ENCODE data around the gene IQGAP3.

The IQGAP3 gene

DNA sequence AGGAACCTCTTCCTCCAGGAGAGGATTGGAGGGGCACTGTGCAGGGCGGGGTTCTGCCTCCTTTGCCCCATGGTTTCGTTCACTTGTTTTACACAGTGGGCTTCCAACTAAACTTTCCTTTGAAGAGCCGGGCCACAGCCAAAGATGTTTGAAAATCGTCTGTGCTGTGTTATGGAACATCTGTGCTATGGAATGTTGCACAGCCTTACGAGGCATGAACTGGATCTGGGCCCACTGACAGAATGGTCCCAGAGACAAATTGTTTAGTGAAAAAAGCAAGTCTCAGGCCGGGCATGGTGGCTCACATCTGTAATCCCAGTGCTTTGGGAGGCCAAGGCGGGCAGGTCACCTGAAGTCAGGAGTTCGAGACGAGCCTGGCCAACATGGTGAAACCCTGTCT lies 59.2 kb downstream of the IQGAP3 start:
- Histone ChIP-seq H3K4me2 (ENCODE audit: low read depth, low read length) (no peak overlapping the region), H2AFZ (ENCODE audit: low read length) (no peak overlapping the region), H3K79me2 (ENCODE audit: low read length) (no peaks in the 10 kb centered on the region), H3K27ac (ENCODE audit: low read length) (no peak overlapping the region), H3K36me3 (replicated peaks; ENCODE audit: insufficient read depth, low read length) (no peaks in the 10 kb centered on the region), H3K4me3 (ENCODE audit: low read length) (no peak overlapping the region), H3K9ac (ENCODE audit: low read length) (no peak overlapping the region), H3K9me2 (replicated peaks; ENCODE audit: insufficient read depth, low read length) (no peaks in the 10 kb centered on the region), H3K27me3 (replicated peaks; ENCODE audit: insufficient read depth, low read length) (no peaks in the 10 kb centered on the region), H3K9me3 (replicated peaks; ENCODE audit: insufficient read depth, low read length) (no peaks in the 10 kb centered on the region), H4K20me1 (ENCODE audit: insufficient read depth, low read length) (no peaks in the 10 kb centered on the region), H3K4me1 (ENCODE audit: low read length) (peaks cover 8% of the 10 kb centered on the region), H3F3A (ENCODE audit: insufficient read depth, low read length) (no peaks in the 10 kb centered on the region)
- no peak for DNase-seq
- TF ChIP-seq, protein P1, sequence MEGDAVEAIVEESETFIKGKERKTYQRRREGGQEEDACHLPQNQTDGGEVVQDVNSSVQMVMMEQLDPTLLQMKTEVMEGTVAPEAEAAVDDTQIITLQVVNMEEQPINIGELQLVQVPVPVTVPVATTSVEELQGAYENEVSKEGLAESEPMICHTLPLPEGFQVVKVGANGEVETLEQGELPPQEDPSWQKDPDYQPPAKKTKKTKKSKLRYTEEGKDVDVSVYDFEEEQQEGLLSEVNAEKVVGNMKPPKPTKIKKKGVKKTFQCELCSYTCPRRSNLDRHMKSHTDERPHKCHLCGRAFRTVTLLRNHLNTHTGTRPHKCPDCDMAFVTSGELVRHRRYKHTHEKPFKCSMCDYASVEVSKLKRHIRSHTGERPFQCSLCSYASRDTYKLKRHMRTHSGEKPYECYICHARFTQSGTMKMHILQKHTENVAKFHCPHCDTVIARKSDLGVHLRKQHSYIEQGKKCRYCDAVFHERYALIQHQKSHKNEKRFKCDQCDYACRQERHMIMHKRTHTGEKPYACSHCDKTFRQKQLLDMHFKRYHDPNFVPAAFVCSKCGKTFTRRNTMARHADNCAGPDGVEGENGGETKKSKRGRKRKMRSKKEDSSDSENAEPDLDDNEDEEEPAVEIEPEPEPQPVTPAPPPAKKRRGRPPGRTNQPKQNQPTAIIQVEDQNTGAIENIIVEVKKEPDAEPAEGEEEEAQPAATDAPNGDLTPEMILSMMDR (IDR thresholded peaks at IDR 0.05; ENCODE audit: low read length): no peak
- no peak for TF ChIP-seq EZH2 (optimal IDR thresholded peaks at IDR 0.05; ENCODE audit: low read depth, low read length)
- no peak for TF ChIP-seq EZH2phosphoT487 (IDR thresholded peaks at IDR 0.05; ENCODE audit: low read length)

DNA sequence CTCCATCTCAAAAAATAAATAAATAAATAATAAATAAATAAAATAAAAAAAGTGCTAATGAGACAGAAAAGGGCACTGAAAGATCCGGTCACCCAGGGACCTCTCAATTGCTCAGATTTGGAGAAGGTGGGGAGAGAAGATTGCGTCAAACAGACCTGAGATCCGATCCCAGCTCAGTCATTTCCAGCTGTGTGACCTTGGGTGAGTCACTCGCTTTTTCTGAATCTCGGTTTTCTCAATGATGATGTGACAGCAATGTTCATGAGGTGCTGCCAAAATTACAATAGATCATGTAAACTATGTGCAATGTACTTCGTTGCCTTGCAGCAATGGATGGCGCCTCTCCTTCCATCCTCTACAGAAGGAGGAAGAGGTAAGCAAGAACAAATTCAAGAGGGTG lies 60.7 kb downstream of the IQGAP3 start:
- Histone ChIP-seq H4K20me1 (ENCODE audit: insufficient read depth, low read length) (no peaks in the 10 kb centered on the region), H2AFZ (ENCODE audit: low read length) (no peak overlapping the region), H3K79me2 (ENCODE audit: low read length) (no peaks in the 10 kb centered on the region), H3K9me3 (replicated peaks; ENCODE audit: insufficient read depth, low read length) (no peaks in the 10 kb centered on the region), H3K27ac (ENCODE audit: low read length) (no peak overlapping the region), H3F3A (ENCODE audit: insufficient read depth, low read length) (no peaks in the 10 kb centered on the region), H3K4me1 (ENCODE audit: low read length) (peaks cover 11% of the 10 kb centered on the region), H3K27me3 (replicated peaks; ENCODE audit: insufficient read depth, low read length) (no peaks in the 10 kb centered on the region), H3K9ac (ENCODE audit: low read length) (no peak overlapping the region), H3K4me3 (ENCODE audit: low read length) (no peak overlapping the region), H3K36me3 (replicated peaks; ENCODE audit: insufficient read depth, low read length) (no peaks in the 10 kb centered on the region), H3K9me2 (replicated peaks; ENCODE audit: insufficient read depth, low read length) (no peaks in the 10 kb centered on the region), H3K4me2 (ENCODE audit: low read depth, low read length) (no peak overlapping the region)
- DNase-seq: peak; percentile 4
- TF ChIP-seq EZH2 (optimal IDR thresholded peaks at IDR 0.05; ENCODE audit: low read depth, low read length): no peak
- TF ChIP-seq, protein P1 (IDR thresholded peaks at IDR 0.05; ENCODE audit: low read length): no peak
- TF ChIP-seq EZH2phosphoT487 (IDR thresholded peaks at IDR 0.05; ENCODE audit: low read length): no peak

DNA sequence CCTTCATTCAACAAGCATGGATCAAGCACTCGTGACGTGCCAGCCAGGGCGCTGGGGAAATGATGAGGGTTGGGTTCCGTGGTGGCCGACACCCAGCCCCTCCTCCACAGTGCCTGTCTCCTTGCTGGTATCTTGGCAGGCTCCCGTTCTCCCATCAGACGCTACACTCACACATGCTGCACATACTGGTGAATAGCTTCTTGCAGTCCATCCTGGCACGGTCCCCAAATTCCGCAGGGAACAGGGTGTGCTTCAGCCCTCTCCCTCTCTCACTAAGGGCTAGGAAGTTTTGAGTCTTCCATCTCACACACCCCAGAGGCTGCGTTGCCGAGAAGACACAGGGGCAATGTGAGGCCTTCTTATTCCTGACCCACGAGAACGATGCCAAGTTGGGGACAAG lies 61.7 kb downstream of the IQGAP3 start:
- Histone ChIP-seq H3K27me3 (replicated peaks; ENCODE audit: insufficient read depth, low read length) (no peaks in the 10 kb centered on the region), H4K20me1 (ENCODE audit: insufficient read depth, low read length) (no peaks in the 10 kb centered on the region), H3K79me2 (ENCODE audit: low read length) (no peaks in the 10 kb centered on the region), H3K4me1 (ENCODE audit: low read length) (peaks cover 16% of the 10 kb centered on the region), H3F3A (ENCODE audit: insufficient read depth, low read length) (0 out of 2 replicates have a peak, but pooled peaks cover 6% of the 10 kb centered on the region), H2AFZ (ENCODE audit: low read length) (no peak overlapping the region), H3K9ac (ENCODE audit: low read length) (no peak overlapping the region), H3K27ac (ENCODE audit: low read length) (no peak overlapping the region), H3K4me3 (ENCODE audit: low read length) (no peak overlapping the region), H3K36me3 (replicated peaks; ENCODE audit: insufficient read depth, low read length) (no peaks in the 10 kb centered on the region), H3K4me2 (ENCODE audit: low read depth, low read length) (no peak overlapping the region), H3K9me2 (replicated peaks; ENCODE audit: insufficient read depth, low read length) (no peaks in the 10 kb centered on the region), H3K9me3 (replicated peaks; ENCODE audit: insufficient read depth, low read length) (no peaks in the 10 kb centered on the region)
- no peak for TF ChIP-seq EZH2phosphoT487 (IDR thresholded peaks at IDR 0.05; ENCODE audit: low read length)
- DNase-seq: peak; percentile 4

DNA sequence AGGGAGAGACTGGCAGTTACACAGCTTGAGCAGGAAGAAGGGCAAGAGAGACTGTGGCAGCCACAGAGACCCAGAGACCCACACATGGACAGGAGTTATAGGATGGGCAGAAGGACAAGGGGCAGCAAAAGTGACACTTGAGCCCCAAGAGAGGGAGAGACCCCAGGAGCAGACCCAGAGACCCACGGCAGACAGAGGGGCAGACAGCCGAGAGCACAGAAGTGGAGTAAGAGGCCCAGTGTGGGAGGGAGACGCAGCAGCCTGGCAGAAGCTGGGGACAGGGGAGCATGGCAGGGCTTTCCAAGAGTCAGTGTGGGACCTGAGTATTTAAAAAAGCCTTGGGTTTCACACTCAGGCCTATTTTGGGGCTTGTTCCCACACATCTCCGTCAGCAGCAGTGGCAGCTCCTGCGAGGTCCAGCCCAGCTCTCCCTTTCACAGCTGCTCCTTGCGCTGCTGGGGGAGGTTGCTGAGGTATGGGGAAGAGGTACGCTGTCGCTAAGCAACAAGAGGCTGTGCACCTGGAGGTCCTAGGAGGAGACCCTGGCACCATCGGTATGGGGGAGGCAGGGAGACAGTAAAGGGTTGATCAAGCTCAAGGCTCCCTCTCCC lies 62.8 kb downstream of the IQGAP3 start:
- Histone ChIP-seq H3F3A (ENCODE audit: insufficient read depth, low read length) (peaks cover 9% of the 10 kb centered on the region), H2AFZ (ENCODE audit: low read length) (no peak overlapping the region), H3K36me3 (replicated peaks; ENCODE audit: insufficient read depth, low read length) (no peaks in the 10 kb centered on the region), H4K20me1 (ENCODE audit: insufficient read depth, low read length) (no peaks in the 10 kb centered on the region), H3K9me3 (replicated peaks; ENCODE audit: insufficient read depth, low read length) (no peaks in the 10 kb centered on the region), H3K9ac (ENCODE audit: low read length) (no peak overlapping the region), H3K9me2 (replicated peaks; ENCODE audit: insufficient read depth, low read length) (no peaks in the 10 kb centered on the region), H3K79me2 (ENCODE audit: low read length) (no peaks in the 10 kb centered on the region), H3K27me3 (replicated peaks; ENCODE audit: insufficient read depth, low read length) (no peaks in the 10 kb centered on the region), H3K4me3 (ENCODE audit: low read length) (no peak overlapping the region), H3K4me1 (ENCODE audit: low read length) (peaks cover 22% of the 10 kb centered on the region), H3K4me2 (ENCODE audit: low read depth, low read length) (no peak overlapping the region), H3K27ac (ENCODE audit: low read length) (no peak overlapping the region)
- TF ChIP-seq EZH2phosphoT487 (IDR thresholded peaks at IDR 0.05; ENCODE audit: low read length) (no peak), EZH2 (optimal IDR thresholded peaks at IDR 0.05; ENCODE audit: low read depth, low read length) (no peak)
- TF ChIP-seq, protein P1 (IDR thresholded peaks at IDR 0.05; ENCODE audit: low read length): no peak
- peak; percentile 5 for DNase-seq
